GM19324 (cell line): ENCODE results near the gene TOX2.

Source experiments
- ATAC-seq: cut with Tn5 transposase; IDR thresholded peaks from one replicate; pipeline ENCODE4 v1.9.1; 2021; ENCODE audit warnings: mild to moderate bottlenecking, moderate library complexity; ENCODE audit not compliant: unreplicated experiment, low FRiP score

Gene TOX2

DNA sequence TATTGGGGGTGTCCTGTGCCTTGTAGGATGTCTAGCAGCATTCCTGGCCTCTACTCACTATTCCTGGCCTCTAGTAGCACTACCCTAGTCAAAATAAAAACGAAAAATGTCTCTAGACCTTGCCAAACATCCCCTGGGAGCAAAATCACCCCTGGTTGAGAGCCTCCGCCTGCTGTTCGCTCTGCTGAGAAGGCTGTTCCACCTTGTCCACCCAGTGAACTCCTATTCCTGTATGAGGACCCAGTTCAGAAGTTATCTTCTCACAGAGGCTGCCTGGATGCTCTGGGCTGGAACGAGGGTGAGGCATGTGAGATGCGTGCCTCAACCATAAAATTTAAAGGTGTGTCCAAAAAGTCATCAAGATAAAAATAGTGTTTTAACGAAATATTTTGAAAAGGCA is 101.9 kb downstream of the TOX2 start:
- no peak for ATAC-seq

DNA sequence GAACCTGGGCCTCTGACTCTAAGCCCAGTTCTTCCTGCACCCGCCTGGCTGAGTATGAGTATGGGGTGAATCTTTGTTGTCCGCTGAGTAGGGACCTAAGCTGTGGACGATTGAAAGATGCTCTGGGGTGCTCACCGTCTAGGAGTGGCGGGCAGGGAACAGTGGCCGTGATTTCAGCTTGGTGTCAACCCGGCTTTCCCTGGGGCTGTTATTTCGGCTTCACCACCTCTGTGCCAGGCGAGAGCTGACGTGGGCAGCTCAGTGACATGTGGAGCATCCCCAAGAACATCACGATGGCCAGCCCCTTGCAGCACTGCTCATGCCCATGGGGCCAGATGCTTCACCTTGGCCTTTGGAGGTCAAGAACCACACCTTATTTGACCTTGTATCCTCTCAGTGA is 102.6 kb downstream of the TOX2 start:
- no peak for ATAC-seq

DNA sequence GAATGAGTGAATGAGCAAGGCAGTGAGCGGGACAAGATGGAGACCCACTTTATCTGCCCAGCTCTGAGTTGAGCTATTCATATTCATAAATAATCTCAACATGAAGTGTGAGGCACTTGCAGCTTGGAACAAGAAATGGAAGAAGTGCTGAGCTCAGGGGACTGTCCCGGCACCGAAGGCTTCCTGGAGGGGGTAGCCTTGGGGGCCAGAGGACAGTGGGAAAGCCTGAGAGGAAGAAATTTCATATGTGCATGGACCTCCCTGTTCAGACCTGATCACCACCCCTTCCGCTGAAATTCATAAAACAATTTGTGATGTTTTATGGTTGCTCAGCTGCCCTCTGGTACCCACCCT is 103.2 kb downstream of the TOX2 start:
- ATAC-seq: no peak

DNA sequence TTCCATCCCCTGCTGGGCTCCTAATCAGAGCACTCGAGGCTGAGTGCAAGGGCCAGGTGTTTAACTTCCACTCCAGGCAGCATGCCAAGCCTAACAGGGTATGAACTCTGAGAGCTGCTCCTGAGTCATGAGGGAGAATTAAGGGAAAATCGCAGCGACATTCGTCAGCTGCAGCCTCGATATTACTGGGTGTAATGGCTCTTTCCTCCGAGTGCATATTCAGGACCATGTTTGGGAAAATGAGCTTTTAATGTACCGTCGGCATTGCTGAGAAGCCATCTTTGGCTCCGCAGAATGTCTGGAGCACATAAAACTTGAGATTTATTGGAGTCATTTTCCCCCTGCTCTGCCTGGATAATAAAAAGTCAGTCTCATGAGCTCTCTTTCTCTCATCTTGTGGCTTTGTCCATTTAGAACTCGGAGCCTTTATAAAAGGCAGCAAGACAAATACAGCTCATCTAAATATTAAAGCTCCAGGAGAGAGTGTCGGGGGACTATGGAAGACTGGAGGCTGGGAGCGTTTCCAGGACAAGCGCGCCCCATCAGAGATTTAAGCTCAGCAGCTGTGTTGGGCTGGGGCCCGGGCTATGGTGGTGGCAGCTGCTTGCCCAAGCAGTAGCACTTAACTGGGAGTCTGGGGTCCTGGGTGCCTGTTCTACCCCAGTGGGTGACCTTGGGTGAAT is 103.7 kb downstream of the TOX2 start:
- no peak for ATAC-seq

DNA sequence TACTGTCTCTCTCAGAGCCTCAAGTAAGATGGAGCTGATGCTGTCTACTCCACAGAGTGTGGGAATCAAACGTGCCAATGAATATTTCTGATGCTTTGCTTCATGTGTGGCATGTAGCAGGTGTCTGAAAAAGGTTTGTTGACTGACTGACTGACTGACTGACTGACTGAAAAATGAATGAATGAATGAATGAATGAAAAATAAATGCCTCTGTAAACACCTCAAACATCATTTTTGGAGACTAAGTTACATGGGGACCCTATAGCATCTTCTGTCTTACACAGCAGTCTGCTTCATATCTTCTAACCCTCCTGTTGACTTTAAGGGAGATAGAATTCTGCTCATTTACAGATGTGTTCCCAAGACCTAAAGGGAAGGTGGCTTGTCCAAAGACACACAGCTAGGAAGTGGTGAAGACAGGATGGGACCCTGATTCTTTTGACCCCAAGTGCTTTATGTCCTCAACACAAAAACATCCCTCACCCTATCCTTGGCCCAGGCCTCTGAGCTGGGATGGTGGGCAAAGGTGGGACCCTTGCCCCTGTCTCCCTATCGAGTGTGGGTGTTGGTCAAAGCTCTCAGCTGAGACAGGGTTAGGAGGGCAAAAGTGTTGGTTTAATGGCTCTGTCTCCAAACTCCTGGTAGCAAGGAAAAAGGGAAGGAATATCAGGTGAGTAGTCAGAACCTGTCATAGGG is 104.4 kb downstream of the TOX2 start:
- no peak for ATAC-seq

DNA sequence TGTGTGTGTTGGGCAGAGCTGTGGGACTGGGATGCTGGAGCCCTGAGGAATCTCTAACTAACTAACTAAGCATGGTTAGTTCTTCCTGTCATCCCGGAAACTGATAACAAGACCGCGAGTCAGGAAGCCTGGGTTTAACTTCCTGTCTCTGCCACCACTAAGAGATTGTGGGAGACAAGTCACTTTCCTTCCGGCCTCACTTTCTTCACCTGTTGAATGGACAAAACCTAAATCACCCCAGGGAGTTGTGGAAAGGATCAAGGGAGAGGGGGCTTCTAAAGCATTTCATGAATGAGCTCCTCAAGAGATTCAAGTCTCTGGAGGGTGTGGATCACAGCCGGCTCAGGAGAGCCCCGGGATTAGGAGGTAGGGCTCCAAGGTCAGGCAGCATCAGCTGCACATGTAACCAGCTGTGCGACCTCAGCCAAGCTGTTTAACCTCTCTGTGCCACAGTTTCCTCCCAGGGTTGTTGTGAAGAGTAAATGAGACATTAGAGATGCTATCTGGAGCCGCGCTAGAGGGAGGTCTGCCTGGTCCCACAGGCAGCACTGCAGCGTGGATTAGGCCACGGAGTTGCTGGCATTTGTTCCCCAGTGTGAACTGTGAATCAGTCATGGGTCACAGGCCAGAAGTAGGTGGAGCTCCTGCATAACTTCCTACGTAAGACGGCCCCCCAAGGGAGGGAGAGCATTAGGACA is 105.1 kb downstream of the TOX2 start:
- ATAC-seq: no peak

DNA sequence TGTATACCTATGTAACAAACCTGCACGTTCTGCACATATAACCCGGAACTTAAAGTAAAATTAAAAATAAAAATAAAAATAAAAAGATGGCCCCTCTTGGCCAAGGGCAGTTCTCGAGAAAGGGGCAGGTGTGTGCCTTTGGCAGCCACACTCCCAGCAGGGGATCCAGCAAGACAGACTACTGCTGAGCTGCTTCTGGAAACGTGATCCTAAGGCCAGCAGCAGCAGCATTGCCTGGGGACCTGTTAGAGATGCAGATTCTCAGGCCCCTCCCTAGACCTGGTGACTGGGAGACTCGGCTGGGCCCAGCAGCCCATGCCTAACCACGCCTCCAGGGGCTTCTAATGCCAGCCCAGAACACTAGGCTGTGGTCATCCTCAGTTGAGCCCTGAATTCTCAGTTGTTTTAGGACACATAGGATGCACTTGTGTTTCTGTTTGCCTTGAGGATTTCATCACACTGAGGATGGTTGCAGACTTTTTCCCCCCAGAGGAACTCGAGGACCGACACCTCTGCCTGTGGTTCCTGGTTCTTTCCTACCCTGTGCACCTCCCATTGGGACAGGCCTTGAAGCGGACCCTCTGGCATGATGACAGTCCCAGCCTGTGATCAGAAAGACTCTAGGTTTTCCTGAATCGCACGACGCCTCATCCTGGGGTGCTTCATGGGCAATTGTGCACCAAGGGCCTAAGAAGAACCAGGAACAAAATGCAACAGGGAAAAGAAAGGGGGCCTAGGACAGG is 105.9 kb downstream of the TOX2 start:
- no peak for ATAC-seq

DNA sequence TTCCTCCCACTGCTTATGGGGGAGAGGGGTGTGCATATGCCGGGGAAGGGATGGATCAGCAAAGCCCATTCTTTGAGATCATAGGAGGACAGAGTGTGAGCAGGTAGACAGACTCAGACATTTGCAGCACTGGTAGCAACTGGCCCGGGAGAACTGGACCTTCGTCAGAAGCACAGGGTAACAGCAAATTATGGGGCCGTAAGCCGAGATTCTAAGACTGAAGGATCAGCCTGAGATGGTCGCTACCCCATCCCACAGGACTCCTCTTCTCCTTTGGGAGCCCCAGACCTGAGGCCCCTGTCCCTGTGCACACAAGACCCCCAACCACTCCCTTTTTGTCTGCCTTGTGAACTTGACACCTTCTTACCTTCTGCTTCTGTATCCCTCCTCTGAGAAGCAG is 106.5 kb downstream of the TOX2 start:
- ATAC-seq: no peak

DNA sequence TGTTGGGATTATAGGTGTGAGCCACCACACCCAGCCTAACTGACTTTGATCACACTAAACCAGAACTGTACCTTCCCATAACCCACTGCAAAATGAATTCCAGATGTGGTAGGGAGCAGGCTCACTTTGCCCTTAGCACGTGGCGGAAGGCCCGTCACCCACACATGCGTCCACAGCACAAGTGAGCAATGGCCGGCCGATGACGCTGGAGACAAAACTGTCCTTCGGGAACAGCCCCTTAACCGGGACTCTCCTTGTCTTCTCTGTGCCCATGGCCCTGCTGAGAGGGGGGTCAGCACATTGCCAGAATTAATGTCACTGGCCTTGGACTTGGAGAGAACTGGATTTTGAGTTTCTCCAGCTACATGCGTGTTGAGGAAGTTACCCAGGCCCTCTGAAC is 107.2 kb downstream of the TOX2 start:
- ATAC-seq: no peak

DNA sequence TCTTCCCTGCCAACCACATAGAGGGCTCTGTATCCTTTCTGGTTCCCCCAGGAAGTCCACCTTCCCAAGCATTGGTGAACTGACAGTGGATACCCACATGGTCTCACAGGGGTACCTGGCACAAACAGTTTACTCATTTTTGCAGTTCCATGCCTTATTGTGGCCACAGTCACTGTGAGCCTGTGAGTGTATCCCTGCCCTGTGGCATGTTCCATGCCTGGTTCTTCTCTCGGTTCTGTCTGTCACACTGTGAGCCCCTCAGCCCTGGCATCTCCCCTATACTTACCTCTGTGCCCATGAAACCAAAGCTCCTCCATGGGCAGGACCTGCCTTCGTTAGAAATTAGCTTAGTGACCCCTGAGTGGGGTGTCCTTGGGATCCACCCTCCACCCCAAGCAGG is 107.8 kb downstream of the TOX2 start:
- no peak for ATAC-seq

DNA sequence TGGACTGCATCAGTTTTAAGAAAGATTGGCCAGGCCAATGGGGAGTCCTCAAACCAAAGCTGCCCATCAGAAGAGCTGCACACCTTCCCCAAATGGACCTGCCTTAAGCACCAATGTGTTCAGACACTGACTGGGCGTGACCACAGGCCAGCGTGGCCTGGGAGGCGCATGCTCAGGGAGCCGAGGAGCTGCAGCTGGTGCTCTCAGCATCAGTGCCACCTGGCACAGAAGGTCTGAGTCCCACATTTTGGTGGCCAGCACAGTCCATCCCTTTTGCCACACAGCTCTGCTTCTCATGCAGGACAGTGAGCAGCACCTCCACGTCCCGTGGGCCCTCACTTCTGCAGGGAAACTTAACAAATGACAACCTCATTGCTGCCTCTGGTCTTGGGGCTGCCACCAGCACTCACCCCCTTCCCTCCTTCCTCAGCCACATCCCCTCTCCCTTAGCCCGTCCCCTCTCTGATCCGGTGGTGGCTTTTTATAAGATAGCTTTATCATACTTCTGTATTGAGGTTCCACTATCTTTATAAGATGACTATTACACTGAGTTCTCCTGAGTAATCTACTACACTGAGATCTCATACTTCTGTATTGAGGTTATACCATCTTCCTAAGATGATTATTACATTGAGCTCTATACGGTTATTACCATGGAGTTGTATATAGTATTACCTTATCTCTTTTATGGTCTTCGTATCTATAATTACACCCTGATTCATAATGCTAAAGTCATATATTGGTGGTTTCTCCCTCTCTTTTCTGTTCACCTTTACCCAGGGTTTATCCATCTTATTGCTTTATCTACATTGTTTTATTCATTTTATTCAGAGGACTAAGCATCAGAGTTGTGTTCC is 109.1 kb downstream of the TOX2 start:
- no peak for ATAC-seq

DNA sequence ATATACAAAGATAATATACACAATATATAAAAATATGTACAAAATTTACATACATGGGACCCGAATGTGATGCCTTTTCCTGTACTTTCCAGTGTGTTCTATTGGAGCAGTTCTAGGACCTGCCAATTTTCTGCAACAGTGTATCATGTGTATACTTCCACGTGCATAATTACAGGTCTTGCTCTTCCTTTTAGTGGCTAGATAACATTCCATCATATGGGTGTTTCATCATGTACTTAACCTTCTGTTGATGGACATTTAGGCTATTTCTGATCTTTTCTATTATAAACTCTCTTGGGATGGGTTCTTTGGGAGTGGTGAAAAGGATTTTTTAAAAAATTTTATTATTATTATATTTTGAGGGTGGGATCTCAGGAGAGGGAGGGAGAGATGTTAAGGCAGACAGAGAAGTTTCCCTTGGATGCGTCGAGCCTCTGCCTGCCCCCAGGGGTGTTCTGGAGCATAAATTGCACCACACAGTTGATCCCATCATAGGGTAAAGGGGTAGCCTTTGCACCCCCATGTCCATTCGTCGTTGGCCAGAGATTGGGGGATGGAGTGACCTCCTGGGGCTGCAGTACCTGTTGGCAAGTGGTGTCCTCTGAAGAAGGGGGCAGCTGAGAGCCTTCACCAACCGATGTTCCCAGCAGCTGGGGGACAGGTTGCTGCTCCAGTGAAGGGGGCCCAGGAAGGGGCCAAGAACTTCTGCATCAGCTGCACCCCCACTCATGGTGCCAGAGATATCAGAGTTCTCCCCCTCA is 110.3 kb downstream of the TOX2 start:
- no peak for ATAC-seq

DNA sequence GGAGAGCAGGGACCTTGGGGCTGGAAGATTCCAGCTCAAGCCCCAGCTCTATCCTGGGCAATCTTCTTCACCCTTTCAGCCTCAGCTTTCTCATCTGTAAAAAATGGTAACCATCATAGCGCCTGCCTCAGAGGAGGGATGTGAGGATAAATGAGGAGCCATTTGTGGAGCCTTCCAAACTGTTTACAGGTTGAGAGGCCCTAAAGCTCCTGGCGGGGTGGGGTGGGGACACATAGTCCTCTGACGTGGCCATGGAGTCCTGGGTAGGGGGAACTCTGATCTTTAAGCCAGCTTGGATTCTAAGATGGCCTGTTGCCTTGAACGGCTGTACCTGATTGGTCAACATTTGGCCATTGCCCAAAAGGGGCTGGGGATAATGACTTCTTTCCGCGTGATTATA is 111.1 kb downstream of the TOX2 start:
- ATAC-seq: no peak

DNA sequence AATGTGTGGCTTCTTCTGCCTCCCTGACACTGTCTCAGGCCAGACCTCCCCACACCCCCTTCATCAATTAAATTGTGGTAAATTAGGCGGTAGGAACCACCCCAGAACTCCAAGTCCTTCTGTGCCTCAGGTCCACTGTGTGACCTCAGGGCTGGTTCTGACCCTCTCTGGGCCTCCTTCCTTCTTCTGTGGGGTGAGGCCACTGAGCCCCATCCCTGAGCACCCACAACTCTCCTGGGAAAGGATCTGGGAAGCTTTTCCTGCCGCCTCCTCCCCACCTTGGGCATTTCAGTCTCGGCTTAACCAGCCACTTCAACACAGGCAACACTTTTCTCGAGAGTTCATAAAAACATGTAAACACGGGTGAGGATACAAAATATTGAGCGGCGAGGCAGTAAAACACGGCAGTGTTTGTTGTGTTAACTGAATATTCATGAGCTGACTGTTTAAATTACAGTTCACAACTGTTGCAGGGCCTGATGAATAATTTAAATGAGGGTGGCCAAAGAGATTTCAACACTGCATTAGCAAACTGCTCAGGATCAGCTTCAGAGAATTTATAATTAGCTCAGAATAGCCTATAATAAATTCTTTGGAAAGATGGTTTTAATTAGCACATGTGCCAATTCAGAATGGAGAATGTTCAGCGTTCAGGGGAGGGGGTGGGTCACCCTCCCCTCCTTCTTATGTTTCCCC is 112.1 kb downstream of the TOX2 start:
- ATAC-seq: no peak

DNA sequence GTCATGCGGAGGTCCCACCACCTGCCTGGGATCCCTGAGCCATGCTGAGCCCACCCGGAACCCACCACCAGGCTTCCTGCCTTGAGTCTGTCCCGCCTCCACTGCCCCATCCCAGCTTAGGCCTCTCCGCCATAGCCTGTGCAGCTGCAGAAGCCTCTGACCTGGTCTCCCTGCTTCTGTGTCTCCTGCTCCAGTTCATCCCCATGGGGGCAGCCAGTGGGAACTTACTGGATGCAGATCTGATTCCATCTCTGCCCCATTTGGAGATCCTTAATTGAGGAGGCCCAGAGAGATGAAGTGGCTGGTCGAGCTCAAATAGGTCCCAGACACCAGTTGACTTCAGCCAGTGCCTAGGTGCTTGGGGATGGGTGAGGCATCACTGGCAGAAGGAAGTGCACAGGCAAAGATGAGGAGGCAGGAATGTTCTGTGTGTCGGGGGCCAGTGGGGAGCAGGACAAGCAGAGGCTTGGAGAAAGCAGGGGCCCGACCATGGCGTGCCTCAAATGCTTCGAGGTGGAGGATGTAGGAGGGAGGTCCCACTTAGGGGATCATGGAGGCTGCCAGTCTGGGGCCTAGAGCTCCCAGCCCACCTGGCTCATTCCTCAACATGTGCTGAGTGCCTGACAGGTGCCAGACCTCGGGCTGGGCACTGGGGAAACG is 112.8 kb downstream of the TOX2 start:
- no peak for ATAC-seq

DNA sequence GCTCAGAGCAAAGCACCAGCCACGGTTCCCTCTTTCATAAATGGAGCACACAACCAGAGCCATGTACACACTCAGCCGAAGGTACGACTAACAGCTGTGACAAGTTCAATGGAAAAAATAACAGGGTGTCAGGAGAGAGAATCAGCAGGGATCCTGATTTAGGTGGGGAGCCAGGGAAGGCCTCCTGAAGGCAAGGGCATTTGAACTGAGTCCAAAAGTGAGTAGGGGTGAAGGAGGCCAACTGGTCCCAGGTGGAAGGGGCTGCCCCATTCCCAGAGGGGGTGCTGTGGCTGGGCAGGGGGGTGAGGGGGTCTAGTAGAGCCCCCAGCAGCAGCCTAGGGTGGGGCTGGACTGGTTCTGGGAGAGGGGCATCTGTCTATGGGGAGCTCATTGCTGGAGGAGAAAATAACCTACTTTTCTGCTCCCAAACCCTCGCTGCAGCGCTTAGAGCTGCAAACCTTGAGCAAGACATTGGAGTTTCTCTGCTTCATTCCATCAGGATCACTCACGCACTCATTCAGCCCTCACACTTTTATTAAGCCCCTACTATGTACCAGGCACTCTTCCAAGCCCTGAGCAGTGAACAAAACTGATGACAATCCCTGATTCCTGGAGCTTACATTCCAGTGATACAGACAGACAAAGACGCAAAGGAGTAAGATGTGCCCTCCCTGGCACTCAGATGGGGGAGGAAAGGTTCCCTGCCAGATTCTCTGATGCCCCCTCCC is 113.5 kb downstream of the TOX2 start:
- ATAC-seq: no peak

DNA sequence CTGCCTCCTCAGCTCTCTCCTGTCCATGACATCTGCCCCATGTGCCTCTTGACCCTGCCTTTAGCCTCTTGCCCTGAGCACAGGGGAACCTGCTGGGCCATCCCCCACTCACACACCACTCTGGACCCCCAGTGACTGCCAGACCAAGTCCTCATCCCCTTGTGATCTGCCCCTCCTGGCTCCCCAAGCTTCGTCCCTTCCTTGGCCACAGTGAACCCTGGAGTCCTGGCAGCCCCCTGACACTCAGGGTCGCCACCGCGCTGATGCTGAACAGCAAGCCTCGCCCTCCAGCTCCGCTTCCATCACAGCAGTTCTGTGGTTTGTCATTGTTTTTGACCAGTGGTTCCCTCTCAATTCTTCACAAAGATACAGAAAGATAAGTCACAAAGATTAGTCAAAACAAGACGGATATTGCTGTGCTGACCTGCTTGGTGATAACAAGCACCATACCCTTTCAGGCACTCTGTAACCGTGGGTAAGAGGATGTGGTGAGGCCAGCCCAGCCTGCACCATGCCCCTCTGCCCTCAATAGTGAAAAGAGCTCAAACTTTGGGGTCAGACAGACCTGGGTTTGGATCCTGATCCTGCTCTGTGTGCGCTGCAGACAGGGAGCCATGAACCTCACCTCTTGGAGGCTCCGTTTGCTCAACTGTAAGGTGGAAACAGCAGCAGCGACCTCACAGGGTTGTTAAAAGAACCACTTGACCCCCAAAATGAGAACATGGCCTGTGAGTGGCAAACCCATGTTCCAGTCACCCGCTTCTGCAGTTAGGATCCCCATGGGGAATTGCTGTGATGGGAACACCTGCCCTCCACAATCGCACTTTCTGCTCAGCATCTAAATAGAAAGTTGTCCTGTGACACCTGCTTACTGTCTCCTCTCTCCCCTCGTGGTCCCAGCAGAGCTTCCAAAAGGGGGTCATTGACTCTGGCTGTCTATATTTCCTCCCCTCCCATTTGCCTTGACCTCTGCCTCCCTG is 114.5 kb downstream of the TOX2 start:
- no peak for ATAC-seq
